Measurements from ENCODE around the gene COPS9. TPM values are rescaled to one million over a fixed set of nuclear protein-coding genes. Genes with fewer than 3 reads are reported as not detected.

Gene COPS9
- 221 and 260 TPM in 2 replicates for total RNA-seq (2014; rRNA removed; shearing (Covaris generic))

DNA sequence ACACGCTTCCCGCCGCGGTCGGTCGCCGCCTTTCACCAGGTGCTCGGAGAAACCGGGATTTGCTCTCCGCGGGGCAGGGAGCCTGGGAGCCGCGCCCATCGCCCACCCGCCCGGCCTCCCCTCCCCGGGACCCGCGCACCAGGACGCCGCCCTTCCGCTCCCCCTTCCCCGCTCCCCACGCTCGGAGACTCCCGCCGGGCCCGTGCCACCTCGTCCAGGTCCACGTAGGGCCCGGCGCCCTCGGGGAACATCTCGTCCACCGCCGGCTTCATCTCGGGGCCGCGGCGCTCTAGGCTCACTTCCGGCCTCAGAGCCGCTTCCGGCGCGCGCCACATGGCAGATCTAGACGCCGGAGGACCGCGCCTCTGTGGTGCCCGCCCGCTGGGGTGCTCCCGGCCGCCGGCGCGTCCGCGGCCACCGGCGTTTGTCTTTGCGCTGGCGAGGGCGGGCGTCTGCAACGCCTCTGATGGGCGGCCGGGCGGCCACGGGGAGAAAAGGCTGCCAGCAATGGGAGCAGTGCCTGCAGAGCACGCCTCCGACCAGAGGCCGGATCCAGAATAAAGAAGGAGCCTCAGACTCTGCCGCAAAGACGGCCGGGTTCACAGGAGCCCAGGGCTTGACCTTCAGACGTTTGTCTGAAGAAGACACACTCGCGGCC lies at the start of gene COPS9:
Gene COPS9 (minus strand): TSS at position 293 of the 658 bp plus-strand sequence. CDS start 21 bp downstream, at position 272.
- in situ Hi-C loops (cut with HindIII; ENCODE audit: low sequenced_read_pairs) = no loop called here

DNA sequence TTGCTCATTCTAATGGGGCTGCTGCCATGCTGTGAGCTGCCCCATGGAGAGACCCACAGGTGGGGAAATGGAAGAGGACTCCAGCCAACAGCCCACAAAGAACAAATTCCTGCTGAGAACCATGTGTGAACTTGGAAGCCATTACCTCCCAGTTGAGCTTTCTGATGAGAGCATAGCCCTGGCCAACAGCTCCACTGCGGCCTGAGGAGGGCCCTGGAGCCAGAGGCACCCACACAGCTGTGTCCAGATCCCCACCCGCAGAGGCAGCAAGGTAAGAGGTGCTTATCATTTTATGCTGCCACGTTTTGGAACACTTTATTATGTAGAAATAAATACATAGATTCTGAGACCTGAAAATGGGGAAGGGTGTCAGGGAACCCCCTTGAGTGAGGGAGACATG lies 48.6 kb upstream of the COPS9 start:
- in situ Hi-C loops (cut with HindIII; ENCODE audit: low sequenced_read_pairs) = no loop called here
- DNase-seq (ENCODE audit: low spot score) = no peak

More for the DNA sequence above, at the start of gene COPS9:
- DNase-seq (ENCODE audit: low spot score) = peak; percentile 85

DNA sequence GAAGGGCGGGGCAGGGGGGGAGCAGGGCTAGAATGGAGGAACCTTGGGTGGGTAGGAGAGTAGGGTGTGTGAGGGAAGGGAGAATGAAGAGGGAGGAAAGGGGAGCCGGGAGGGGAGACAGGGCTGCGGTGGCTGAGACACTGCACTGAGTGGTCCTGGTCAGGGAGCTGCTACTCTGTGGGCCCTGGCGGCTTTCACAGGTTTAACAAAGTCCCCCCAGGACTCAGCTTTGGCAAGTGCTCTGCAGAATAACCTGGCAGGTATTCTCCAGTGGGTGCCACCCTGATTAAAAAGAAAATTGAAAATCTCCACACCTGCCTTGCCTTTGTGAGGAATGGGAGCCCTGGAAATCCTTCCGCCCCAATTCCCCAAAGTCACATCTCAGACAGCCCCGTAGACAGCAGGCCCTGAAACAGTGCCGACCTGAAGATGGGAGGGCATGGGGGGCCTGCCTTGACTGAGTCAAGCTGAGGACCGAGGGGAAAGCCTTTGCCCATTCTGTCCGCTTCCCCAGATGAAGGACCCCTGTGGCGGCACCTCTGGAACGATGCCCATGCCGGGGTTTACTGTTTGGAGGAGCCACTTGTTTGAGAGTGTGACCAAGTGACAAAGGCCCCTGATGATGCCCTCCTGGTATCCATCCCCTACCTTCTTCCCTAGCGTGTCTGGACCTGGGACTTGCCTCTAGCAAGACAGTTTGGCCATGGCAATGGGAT lies 47.9 kb upstream of the COPS9 start:
- DNase-seq (ENCODE audit: low spot score) = no peak
- in situ Hi-C loops (cut with HindIII; ENCODE audit: low sequenced_read_pairs) = no loop called here

DNA sequence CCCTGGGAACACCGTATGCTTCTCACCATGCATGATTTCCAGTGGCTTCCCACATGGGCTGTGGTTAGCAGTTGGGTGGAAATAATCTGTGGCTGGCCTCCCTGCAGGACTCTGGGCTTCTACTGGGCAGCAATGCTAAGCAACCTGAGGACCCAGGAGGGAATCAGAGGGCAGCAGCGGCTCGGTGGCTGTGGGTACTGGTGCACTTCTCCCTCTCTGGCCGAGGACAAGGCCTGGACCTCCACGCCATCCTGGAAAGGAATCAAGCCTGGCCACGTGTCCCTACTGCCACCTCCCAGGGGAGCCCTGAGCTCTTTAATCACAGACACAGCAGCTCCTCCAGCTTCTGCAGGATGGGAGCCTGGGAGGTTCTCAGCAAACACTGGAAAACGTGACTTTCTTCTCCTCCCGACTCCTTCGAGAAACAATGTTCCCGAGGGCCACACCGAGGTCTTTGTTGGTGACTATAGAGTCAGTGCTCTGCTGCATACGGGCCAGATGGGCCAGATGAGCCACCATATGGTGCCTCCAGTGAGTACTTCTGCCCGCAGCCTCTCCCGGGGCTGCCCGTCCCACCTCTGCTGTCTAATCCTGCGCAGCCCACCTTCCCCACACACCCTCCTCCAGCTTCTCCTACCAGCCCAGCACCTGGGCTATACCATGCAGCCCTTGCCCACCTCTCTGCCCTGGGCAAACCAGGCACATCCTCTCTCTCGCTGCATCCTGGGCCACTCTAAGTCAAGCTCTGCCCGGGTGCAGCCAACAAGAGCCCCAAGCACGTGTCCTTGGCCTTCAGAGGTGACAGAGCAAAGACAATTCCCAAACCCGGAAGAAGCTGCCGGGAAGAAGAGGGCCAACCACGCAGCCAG lies 47.1 kb upstream of the COPS9 start:
- in situ Hi-C loops (cut with HindIII; ENCODE audit: low sequenced_read_pairs) = no loop called here

DNA sequence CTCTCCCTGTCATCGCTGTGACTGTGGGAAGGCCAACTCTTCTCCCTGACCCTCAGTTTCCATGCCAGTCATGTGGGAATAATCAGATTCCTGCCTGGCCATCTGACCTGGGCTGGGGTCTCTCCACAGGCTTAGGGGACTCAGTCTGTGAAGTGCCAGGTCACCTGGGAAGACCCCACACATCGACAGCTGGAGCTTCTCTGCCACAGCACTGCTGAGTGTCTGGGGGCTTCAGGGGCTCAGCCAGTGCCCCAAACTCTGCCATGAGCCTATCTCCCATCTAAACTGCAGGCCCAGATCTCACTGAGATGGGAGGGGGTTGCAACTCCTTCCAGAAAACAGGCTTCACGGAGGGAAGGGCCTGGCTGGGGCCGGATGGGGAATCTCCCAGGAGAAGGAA lies 46.4 kb upstream of the COPS9 start:
- DNase-seq (ENCODE audit: low spot score) = no peak
- in situ Hi-C loops (cut with HindIII; ENCODE audit: low sequenced_read_pairs) = no loop called here

More for the DNA sequence above, 47.1 kb upstream of the COPS9 start:
- DNase-seq (ENCODE audit: low spot score) = peak; percentile 14

DNA sequence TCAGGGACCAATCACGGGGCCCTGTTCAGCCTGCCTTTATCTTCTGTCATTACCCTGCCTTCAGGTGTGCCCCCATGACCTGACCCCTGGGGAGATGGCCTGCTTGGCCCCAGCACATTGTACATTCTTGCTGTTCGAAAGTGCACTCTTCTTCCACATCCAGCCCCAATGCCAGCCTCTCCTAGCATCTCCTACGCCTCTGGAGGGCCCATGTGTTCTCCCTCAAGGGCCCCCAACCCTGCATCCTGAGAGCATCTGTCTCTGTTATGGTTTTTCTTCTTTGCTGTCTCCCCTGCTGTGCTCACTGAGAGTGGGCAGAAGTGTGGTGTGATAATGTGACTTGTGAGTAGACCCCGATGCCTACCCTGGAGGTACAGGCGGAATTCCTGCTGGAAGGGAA lies 45.9 kb upstream of the COPS9 start:
- no peak for DNase-seq (ENCODE audit: low spot score)
- in situ Hi-C loops (cut with HindIII; ENCODE audit: low sequenced_read_pairs) = no loop called here

DNA sequence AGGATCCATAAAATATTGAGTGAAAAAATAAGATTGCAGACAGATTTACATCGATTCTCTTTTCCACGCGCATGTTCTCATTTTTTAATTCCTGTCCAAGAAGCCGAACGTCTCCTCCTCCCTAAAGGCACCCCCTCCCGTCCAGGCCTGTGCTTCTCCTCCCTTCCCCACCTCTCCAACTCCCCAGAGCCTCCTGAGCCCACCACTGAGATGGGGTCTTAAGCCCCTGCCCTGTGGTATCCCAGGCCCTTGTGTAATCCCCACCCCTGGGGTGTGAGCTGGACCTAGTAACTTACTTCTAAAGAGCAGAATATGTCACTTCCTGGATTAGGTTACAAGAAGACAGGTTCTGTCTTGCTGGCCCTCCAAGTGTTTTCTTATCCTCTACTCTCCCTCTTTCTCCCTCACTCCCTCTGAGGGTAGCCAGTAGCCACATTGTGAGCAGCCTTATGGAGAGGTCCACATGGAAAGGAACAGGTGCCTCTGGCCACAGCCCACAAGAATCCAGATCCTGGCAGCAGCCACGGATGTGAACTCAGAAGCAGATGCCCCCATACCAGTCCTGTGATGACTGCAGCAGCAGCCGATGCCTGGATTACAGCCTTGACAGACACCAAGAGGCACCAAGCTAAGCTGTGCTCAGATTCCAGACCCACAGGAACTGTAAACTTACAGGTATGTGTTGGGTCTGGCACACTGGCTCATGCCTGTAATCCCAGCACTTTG lies 44.0 kb upstream of the COPS9 start:
- no peak for DNase-seq (ENCODE audit: low spot score)
- in situ Hi-C loops (cut with HindIII; ENCODE audit: low sequenced_read_pairs) = loop anchor here (5.0 kb wide), 1 partner anchor 32 kb away; no protein-coding TSS in a partner anchor

DNA sequence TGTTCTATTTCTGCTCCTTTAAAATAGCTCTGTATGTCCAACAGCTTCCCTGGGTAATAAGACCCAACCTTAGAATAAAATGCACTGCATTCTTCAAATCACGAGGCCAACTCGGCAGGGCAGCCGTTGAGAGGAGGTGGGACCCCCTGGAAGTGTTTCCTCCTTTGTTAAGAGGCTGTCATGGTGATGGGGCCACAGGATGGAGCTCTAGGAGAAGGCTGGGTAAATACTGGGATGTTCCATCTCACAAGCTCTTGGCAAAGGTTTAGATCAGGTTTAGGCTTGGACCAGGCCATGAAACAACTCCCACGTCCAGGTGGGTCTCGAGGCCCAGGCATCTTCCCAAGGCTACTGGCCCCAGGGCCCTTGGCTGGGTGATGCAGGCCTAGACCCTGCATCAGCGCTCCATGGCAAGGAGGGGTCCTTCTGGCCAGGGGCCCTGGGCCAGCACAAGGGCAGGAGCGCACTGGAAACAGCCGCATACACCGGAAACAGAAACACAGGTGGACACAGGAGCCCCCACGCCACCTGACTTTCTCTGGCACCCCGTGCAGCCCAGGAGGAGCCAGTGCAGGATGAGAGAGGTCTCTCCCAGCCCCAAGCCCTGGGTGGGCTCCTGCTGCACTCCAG lies 43.2 kb upstream of the COPS9 start:
- DNase-seq (ENCODE audit: low spot score) = no peak
- in situ Hi-C loops (cut with HindIII; ENCODE audit: low sequenced_read_pairs) = loop anchor here (5.0 kb wide), 1 partner anchor 33 kb away; no protein-coding TSS in a partner anchor

DNA sequence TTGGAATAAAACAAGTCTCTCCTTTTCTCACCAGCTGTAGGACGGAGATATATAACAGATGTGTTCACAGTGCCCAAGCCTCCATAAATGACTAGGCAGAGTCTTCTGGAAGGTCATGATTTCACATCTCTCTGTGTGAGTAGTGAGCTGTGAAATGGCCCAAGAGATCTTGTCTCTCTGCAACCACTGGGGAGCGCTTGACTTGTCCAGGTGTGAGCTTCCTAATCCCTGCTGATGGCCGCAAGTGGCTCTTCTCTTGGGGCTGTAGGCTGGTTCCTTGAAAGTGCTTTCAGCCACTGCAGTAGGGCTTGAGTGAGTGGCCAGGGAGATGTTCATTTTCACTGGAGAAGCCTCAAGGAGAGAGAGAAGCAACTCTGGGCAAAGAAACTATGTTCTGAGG lies 42.5 kb upstream of the COPS9 start:
- no peak for DNase-seq (ENCODE audit: low spot score)
- in situ Hi-C loops (cut with HindIII; ENCODE audit: low sequenced_read_pairs) = loop anchor here (5.0 kb wide), 1 partner anchor 34 kb away; no protein-coding TSS in a partner anchor

DNA sequence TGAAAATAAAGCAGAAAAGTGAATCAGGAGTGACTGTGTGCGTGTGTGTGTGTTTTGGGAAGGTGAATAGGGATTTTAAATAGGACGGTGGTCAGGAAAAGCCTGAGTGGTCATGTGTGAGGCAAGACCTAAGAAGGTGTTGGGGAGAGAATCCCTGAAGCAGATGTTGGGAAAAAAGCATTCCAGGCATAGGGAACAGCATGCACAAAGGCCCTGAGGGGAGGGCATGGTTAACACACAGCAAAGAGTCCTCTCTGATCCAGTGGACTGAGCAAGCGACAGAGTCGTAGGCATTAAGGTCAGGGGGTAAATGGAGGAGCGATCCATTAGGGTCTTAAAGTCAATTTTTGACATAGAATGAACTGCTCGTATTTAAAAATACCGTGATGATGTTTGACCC lies 38.4 kb upstream of the COPS9 start:
- in situ Hi-C loops (cut with HindIII; ENCODE audit: low sequenced_read_pairs) = no loop called here
- no peak for DNase-seq (ENCODE audit: low spot score)

DNA sequence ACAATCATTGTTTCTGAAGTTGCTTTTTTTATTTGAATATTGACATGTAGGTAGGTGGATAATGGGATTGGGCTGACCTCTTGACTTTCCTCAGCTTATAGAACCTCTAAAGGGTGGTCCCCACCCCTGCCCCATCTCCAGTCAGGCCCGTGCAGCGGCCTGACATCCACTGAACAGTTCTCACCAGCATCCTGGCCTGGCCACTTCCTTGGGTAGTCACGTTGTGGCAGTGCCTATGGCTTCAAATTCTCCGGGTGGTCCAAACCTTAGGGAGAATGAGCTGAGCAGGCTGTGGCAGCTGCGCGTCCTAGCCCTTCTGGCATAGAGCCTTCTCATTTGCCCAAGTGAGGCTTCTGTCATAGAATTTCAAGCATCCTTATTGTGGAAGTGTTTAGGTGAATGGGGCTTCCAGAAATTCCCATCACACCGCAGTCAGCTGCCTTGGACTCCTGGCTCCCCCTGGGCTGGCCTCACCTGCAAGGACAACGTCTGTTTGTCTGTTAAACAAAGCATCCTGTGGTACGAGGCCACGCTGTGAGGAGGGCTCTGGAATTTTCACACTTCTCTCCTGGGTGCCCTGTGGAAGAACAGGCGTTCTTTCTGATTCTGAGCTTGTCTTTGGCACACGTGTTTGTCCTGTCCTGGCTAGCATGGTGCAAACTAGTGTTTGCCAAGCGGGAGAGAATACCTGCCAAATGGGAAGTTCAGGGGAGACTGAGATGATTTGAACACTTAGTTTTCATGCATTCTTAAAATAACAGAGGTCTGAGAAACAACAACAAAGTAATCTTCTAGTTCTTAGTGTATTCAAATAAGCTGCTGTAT lies 36.2 kb upstream of the COPS9 start:
- DNase-seq (ENCODE audit: low spot score) = peak; percentile 59
- in situ Hi-C loops (cut with HindIII; ENCODE audit: low sequenced_read_pairs) = no loop called here

DNA sequence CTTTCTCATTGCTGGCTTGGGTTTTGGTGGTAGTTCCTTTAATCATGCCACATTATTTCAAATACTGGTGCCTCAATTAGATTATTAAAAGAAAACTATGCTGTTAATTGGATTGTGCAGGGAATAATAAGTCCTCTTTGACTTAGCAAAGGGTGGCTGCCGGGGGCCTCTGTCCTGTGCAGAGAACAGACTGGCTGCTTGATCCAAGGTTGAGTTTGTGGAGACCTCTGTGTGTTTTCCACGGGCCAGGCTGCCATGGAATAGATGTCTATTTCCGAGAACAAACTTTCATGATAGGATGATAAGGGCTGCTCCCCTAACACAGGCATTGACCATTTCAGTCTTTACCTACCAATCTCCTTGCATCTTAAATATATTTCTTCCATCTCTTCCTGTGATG lies 34.8 kb upstream of the COPS9 start:
- in situ Hi-C loops (cut with HindIII; ENCODE audit: low sequenced_read_pairs) = no loop called here
- DNase-seq (ENCODE audit: low spot score) = no peak

DNA sequence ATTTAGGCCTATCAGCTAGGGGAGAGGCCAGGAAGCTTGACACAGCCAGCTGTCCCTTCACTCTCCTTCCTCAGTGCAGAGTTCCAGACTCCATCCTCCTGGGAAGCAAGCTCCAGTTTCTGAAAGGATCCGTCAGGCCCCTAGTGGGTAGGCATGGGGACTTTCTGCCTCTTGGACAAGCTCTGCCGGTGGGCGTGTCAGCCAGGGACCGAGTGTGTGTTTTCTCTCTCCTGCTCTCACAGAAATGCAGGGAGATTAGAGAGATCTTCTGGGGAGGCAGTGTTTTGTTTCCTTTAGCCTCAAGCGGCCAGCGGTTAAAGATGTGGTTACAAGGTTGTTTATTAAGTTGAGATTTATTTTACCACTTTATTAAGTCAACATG lies 34.2 kb upstream of the COPS9 start:
- no peak for DNase-seq (ENCODE audit: low spot score)
- in situ Hi-C loops (cut with HindIII; ENCODE audit: low sequenced_read_pairs) = no loop called here

DNA sequence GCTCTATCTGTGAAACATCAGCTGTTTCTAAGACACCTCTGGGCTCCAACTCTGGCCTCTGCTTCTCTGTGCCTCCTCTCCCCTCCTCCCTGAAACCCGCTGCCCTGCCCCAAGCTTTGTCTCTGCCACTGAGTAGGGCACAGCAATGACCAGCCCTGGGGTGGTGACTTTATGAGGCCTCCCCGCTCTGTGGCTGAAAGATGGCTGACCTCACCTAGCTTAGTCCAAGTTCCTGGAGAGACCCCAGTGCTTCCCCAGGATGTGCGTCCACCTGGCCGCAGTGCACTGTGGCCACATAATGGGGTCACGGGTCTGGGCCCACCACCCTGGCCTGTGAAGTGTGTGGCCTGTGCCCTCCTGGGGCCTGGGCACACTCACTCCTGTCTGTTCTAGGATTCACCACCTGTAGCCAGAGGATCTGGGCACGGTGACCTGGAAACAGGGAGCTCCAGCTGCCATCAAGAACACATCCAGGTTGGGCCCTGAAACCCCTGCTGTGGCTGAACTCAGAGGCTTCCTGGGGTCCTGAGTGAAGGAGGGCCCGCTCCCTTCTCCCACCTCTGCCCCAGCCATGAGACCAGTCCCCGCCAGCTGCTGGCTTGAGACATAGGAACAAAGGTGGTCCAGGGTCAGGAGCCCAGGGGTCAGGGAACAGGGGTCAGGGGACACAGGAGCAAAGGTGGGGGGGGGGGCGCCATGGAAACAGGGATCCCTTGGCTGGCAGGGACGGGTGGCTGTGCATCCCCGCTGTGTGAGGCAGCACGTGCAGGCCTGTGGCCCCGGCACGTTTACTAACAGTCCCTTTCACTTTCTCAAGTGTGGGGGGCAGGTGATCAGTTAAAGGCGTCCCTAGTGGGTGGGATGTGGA lies 33.6 kb upstream of the COPS9 start:
- in situ Hi-C loops (cut with HindIII; ENCODE audit: low sequenced_read_pairs) = no loop called here

DNA sequence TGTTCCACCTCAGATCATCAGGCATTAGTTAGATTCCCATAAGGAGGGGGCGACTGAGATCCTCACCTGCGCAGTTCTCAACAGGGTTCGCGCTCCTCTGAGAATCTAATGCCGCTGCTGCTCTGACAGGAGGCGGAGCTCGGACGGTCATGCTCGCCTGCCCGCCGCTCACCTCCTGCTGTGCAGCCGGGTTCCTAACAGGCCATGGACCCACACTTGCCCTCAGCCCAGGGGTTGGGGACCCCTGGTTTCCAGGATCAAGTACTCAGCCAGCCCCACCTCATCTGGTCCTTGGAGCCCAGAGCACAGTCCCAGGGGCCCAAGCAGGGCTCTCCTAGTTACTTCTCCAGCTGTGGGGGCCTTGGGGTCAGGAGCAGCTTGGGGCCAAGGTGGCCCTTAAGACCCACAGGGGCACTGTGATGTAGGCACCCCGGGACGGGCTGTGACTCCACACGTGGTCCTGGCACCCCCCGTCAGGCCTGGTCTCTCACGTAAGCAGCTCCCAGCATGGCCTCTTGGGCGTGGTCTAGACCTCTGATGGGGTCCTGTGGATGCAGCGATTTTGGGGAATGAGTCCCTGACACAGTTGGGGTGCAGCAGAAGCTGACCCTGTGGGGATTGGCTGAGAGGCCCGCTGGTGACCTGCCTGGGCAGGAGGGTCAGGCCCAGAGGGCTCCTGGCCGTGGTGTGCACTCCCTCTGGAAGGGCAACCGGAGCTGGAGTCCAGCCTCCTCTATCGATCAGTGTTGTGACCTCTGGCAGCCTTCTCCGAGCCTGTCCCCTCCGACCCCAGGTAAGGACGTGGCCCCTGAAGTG lies 32.6 kb upstream of the COPS9 start:
- no peak for DNase-seq (ENCODE audit: low spot score)
- in situ Hi-C loops (cut with HindIII; ENCODE audit: low sequenced_read_pairs) = no loop called here

More for the DNA sequence above, 33.6 kb upstream of the COPS9 start:
- no peak for DNase-seq (ENCODE audit: low spot score)

DNA sequence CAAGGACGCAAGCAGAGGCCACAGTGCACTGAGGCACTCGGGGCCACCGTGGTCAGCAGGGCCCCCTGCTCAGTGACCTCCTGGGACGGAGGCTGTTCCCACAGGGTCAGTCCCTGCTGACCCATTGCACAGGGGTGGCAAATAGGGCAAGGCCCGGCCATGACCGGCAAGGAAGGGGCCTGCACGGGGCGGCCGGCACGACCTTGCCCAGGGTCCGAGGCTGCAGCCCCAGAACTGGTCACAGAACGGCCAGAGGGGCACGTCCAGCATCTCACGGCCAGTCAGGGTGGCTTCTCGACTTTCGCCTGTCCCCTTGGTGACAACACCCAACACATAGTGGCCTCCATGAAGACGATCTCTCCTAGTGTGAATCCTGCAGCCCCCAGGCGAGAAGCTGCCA lies 31.9 kb upstream of the COPS9 start:
- in situ Hi-C loops (cut with HindIII; ENCODE audit: low sequenced_read_pairs) = no loop called here
- DNase-seq (ENCODE audit: low spot score) = no peak

Measured in G401 (cell line).